ENCODE data around the gene GBGT1.
"Not testable (repeated sequence)": the region's sequence is repeated elsewhere in the genome, so short reads cannot be mapped to it uniquely, and the experiment has no call there.

DNA sequence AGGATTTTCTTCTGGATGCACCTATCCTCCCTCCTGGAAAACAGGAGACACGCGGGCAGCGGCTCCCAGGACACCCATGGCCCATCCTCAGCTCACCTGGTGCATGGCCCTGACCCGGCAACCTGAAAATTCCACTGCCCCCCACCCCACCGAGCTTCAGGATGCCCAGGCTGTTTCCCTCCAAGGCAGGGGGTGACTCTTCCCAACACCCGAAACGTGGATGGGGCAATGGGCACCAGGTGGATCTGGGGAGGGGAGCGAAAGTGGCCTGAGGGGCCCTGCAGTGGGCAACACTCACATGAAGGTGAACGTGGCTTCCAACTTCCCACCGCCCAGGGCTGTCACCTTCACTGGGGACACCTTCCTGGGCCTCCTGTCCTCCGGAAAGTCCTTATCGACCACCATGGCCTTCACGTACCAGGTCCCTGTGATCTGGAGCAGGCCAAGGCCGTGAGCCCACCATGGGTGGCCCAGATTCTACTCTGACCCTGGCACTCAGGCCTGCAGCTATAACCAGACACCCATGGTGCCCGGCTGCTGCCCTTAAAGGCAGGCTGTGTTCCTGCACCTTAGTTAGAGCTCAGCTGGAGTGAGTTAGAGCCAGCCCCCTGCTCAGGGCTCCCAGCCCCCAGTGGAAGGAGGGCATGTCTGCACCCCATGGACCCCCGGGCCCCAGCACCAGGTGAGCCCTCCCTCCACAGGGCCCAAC lies 44.6 kb upstream of the GBGT1 start:
- not testable (repeated sequence) for TF ChIP-seq POLR2A (IDR thresholded peaks at IDR 0.05; ENCODE audit: low read depth, low read length); POLR2AphosphoS5 (IDR thresholded peaks at IDR 0.05; ENCODE audit: insufficient read depth, low read depth, low read length)

Data from endothelial cell of umbilical vein (primary cell).